Measurements from ENCODE around the gene PPP1R1C. TPM values are rescaled to one million over a fixed set of nuclear protein-coding genes. Genes with fewer than 3 reads are reported as not detected.

PPP1R1C gene
- total RNA-seq, 1 donor from 2014 or later, result 0.50 TPM

DNA sequence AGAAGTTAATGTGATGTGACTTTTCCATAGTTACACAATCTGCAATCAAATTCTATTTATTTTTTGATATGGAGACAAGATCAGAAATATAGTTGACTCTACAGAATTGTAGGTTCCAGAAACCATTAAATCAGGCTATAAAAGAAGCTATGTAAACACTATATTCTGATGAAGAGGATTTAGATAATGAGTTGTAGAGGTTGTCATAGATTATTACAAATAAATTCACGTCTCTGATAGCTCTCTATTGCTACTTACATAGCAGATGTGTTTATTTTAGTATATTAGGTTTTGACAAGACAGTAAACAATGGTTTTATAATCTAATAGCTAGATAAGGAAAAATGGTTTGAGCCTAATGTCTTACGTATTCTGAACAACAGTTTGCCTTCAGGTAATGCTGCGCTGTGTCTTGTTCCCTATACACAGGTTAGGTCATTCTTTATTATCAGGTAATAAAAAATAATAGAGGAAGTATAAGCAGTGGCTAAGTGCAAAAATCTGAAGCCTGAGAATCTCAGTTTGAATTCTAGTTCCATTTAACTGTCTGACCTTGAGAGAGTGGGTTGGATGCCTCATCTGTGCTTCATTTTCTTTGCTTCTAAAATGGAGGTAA is 93.4 kb downstream of the PPP1R1C start:
- DNase-seq (ENCODE audit: low read depth) (no peak), FAIRE-seq (no peak)
- no peaks in the 10 kb centered on the region for H3K9me3 ChIP-seq (ENCODE audit: insufficient read depth, low read depth, low read length)
- TF ChIP-seq, protein P1, sequence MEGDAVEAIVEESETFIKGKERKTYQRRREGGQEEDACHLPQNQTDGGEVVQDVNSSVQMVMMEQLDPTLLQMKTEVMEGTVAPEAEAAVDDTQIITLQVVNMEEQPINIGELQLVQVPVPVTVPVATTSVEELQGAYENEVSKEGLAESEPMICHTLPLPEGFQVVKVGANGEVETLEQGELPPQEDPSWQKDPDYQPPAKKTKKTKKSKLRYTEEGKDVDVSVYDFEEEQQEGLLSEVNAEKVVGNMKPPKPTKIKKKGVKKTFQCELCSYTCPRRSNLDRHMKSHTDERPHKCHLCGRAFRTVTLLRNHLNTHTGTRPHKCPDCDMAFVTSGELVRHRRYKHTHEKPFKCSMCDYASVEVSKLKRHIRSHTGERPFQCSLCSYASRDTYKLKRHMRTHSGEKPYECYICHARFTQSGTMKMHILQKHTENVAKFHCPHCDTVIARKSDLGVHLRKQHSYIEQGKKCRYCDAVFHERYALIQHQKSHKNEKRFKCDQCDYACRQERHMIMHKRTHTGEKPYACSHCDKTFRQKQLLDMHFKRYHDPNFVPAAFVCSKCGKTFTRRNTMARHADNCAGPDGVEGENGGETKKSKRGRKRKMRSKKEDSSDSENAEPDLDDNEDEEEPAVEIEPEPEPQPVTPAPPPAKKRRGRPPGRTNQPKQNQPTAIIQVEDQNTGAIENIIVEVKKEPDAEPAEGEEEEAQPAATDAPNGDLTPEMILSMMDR (IDR thresholded peaks at IDR 0.05; ENCODE audit: insufficient read depth, low read depth, low read length), result no peak
- no peak for TF ChIP-seq EZH2 (IDR thresholded peaks at IDR 0.05; ENCODE audit: insufficient read depth, low read length)
- Mint-ChIP-seq H3K27me3 (ENCODE audit: low read depth, unreplicated experiment) (no peaks in the 10 kb centered on the region), H3K9me3 (ENCODE audit: unreplicated experiment) (peaks cover 2% of the 10 kb centered on the region), H3K27ac (ENCODE audit: unreplicated experiment) (no peak overlapping the region), H3K4me1 (ENCODE audit: low read depth, unreplicated experiment) (no peaks in the 10 kb centered on the region), H3K36me3 (ENCODE audit: low read depth, unreplicated experiment) (no peaks in the 10 kb centered on the region), H3K4me3 (ENCODE audit: unreplicated experiment) (no peak overlapping the region)
- no peak overlapping the region for H3K27ac ChIP-seq (ENCODE audit: low read depth, low read length)
- no peaks in the 10 kb centered on the region for H3K4me1 ChIP-seq (ENCODE audit: insufficient read depth, low read length)
- H2AFZ ChIP-seq (ENCODE audit: low read depth, low read length), result no peak overlapping the region
- H4K20me1 ChIP-seq (ENCODE audit: insufficient read depth, low read length), result no peaks in the 10 kb centered on the region
- no peaks in the 10 kb centered on the region for H3K79me2 ChIP-seq (ENCODE audit: insufficient read depth, low read length)
- H3K9ac ChIP-seq (ENCODE audit: low read length), result no peak overlapping the region
- H3K4me3 ChIP-seq (ENCODE audit: insufficient read depth, low read depth, low read length), result no peak overlapping the region
- no peak overlapping the region for H3K4me2 ChIP-seq (ENCODE audit: low read length)
- H3K36me3 ChIP-seq (ENCODE audit: insufficient read depth, low read length), result no peaks in the 10 kb centered on the region
- H3K27me3 ChIP-seq (ENCODE audit: insufficient read depth, low read length), result no peaks in the 10 kb centered on the region

DNA sequence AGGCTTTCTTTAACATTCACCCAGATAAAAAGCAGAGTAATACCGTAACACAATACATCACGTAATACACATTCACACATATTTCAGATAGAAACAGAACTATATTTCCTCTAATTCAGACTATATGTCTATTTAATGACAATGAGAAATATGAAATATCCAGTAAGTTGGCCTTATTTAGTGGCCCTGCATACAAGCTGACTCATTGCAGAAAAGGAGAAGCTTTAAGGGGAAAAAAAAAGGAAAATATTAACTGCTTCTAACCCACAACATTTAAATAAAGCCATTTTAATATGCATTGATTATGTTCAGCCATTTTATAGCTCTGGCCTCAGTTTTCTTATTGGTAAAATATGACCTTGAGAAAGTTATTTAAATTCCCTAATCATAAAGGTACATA is 94.8 kb downstream of the PPP1R1C start:
- H3K9me3 Mint-ChIP-seq (ENCODE audit: unreplicated experiment), result peaks cover 3% of the 10 kb centered on the region
- no peak overlapping the region for H3K27ac ChIP-seq (ENCODE audit: low read depth, low read length)
- TF ChIP-seq, protein P1 (IDR thresholded peaks at IDR 0.05; ENCODE audit: insufficient read depth, low read depth, low read length), result no peak
- no peak for TF ChIP-seq EZH2 (IDR thresholded peaks at IDR 0.05; ENCODE audit: insufficient read depth, low read length)

DNA sequence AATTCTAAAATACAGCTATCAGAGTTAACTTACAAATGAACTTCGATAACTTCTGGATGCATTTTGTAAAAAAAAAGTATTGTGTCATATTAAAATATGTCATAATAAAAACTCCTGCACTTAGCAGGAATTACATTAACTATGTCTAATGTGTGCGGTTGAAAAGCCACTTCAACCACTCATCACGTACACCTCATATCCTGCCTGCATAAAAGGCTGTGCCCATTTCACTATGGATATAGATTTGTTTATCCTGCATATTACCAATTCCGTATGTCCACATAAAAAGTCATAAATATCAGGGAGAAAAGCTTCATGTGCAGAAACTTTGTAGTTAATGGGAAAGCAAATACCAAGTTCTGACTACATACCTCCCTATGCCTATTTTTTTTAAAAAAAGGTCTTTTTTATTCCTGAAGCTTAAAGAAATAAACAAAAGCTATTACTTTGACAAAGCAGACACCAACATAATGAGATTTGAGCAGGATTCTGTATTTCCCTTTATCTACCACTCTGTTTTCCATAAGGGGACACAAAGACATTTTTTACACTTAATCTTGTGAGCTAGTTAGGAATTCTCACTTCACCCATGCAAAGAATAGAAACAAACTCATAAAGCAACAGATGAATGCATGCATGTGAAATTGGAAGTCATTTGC is 96.1 kb downstream of the PPP1R1C start:
- Mint-ChIP-seq H3K4me1 (ENCODE audit: low read depth, unreplicated experiment) (no peaks in the 10 kb centered on the region), H3K27ac (ENCODE audit: unreplicated experiment) (no peak overlapping the region), H3K27me3 (ENCODE audit: low read depth, unreplicated experiment) (no peaks in the 10 kb centered on the region), H3K36me3 (ENCODE audit: low read depth, unreplicated experiment) (no peaks in the 10 kb centered on the region), H3K4me3 (ENCODE audit: unreplicated experiment) (no peak overlapping the region), H3K9me3 (ENCODE audit: unreplicated experiment) (peaks cover 3% of the 10 kb centered on the region)
- H3K79me2 ChIP-seq (ENCODE audit: insufficient read depth, low read length), result no peaks in the 10 kb centered on the region
- DNase-seq (ENCODE audit: low read depth) (no peak), FAIRE-seq (no peak)
- H2AFZ ChIP-seq (ENCODE audit: low read depth, low read length), result no peak overlapping the region
- no peaks in the 10 kb centered on the region for H3K27me3 ChIP-seq (ENCODE audit: insufficient read depth, low read length)
- H4K20me1 ChIP-seq (ENCODE audit: insufficient read depth, low read length), result no peaks in the 10 kb centered on the region
- H3K4me2 ChIP-seq (ENCODE audit: low read length), result no peak overlapping the region
- H3K4me1 ChIP-seq (ENCODE audit: insufficient read depth, low read length), result no peaks in the 10 kb centered on the region
- no peak overlapping the region for H3K4me3 ChIP-seq (ENCODE audit: insufficient read depth, low read depth, low read length)
- no peaks in the 10 kb centered on the region for H3K9me3 ChIP-seq (ENCODE audit: insufficient read depth, low read depth, low read length)
- no peak overlapping the region for H3K27ac ChIP-seq (ENCODE audit: low read depth, low read length)
- H3K36me3 ChIP-seq (ENCODE audit: insufficient read depth, low read length), result no peaks in the 10 kb centered on the region
- TF ChIP-seq EZH2 (IDR thresholded peaks at IDR 0.05; ENCODE audit: insufficient read depth, low read length), result no peak
- TF ChIP-seq, protein P1 (IDR thresholded peaks at IDR 0.05; ENCODE audit: insufficient read depth, low read depth, low read length), result no peak
- H3K9ac ChIP-seq (ENCODE audit: low read length), result no peak overlapping the region

More for the DNA sequence above, 94.8 kb downstream of the PPP1R1C start:
- H3K36me3 ChIP-seq (ENCODE audit: insufficient read depth, low read length), result no peaks in the 10 kb centered on the region
- no peak overlapping the region for H3K27ac Mint-ChIP-seq (ENCODE audit: unreplicated experiment)
- H2AFZ ChIP-seq (ENCODE audit: low read depth, low read length), result no peak overlapping the region
- DNase-seq (ENCODE audit: low read depth) (no peak), FAIRE-seq (no peak)
- H3K4me1 Mint-ChIP-seq (ENCODE audit: low read depth, unreplicated experiment), result no peaks in the 10 kb centered on the region
- H3K27me3 Mint-ChIP-seq (ENCODE audit: low read depth, unreplicated experiment), result no peaks in the 10 kb centered on the region
- H3K79me2 ChIP-seq (ENCODE audit: insufficient read depth, low read length), result no peaks in the 10 kb centered on the region
- no peaks in the 10 kb centered on the region for H3K4me1 ChIP-seq (ENCODE audit: insufficient read depth, low read length)
- no peak overlapping the region for H3K4me3 Mint-ChIP-seq (ENCODE audit: unreplicated experiment)
- no peak overlapping the region for H3K9ac ChIP-seq (ENCODE audit: low read length)
- no peaks in the 10 kb centered on the region for H3K9me3 ChIP-seq (ENCODE audit: insufficient read depth, low read depth, low read length)
- no peaks in the 10 kb centered on the region for H4K20me1 ChIP-seq (ENCODE audit: insufficient read depth, low read length)
- no peaks in the 10 kb centered on the region for H3K27me3 ChIP-seq (ENCODE audit: insufficient read depth, low read length)
- no peak overlapping the region for H3K4me2 ChIP-seq (ENCODE audit: low read length)
- H3K36me3 Mint-ChIP-seq (ENCODE audit: low read depth, unreplicated experiment), result no peaks in the 10 kb centered on the region
- no peak overlapping the region for H3K4me3 ChIP-seq (ENCODE audit: insufficient read depth, low read depth, low read length)
